Measurements from ENCODE around the gene RNF220.
A peak's percentile ranks its signal among the peaks of the same experiment; 100 is the strongest.

GRCh38 chr1:44674113-44675000 lies 269.3 kb downstream of the RNF220 start, which contains the start of the genes ARMH1 and TMEM53:
- TF ChIP-seq CTCF (IDR thresholded peaks at IDR 0.05) (no peak), POLR2A (IDR thresholded peaks at IDR 0.05) (peak; percentile 59 to 91 (median 89))

Data from body of pancreas (tissue), 4 donors.